Kidney tubule cell (primary cell): ENCODE measurements around the gene SLC38A5.
"Not testable (repeated sequence)": the region's sequence is repeated elsewhere in the genome, so short reads cannot be mapped to it uniquely, and the experiment has no call there.

Source experiments
- DNase-seq: peaks from one replicate; pipeline ENCODE4 v3.0.0-alpha.2; 2018; ENCODE audit warnings: low spot score

Gene SLC38A5

DNA sequence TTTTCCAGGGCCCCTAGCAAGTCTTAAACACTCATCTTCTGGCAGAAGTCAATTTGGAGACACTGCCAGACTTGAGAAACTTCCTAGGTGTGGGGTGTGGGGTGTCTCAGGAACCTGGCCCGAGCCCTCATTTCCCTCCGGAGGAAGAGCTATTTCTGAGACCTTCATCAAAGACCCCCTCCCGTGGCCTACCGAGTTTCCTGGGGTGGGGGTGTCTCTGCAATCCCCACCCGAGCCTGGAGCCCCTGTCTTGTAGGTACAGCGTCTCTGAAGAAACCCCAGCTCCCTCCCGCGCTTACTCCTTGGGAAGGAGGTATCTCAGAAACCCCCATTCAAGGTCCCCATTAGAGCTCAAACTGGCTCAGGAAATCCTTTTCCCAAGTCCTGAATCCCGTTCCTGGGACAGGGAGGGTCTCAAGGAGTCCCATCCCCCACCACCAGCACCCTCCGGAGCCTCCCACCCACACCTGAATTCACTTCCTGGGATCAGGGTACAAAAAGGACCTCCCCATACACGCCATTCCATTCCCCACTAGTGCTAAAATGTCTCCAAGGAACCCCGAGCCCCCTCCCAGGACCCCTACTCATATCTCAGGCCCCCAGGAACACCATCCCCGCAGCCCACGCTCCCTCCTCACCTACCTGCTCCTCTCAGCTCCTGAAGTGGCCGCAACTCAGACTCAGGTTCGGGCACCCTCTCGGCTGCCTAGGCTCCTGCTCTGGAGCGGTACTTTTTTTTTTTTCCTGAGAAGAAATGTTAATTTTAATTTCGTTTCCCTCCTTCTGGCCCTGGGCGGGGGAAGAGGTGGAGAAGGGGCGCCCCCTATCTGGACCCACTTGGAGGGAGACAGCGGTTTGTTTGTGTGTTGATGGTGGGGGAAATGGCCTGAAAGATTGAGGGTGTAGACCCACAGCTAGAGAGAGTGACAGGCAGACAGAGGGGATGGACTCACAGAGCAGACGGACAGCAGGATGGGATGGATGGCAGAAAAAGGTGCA lies 1.1 kb downstream of the SLC38A5 start:
- no peak for DNase-seq

DNA sequence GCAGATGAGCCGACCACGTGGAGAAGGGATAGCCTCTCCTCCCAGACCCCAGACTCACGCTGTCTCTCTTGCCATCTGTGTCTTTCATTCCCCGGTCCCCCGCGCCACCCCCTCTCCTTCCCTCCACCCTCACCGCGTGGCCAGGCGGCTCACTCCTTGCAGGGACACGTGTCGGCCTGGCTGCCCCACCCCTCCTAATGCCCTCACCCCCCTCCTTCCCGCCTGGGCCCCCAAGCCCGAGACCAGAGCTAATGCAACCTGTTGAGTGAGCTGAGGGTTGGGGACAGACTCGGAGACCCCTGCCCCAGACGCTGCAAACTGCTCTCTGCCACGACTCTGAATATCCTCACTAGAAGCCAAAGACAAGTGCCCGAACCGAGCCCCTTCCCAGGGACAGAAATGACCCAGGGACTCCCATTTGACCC lies 1.8 kb downstream of the SLC38A5 start:
- no peak for DNase-seq

DNA sequence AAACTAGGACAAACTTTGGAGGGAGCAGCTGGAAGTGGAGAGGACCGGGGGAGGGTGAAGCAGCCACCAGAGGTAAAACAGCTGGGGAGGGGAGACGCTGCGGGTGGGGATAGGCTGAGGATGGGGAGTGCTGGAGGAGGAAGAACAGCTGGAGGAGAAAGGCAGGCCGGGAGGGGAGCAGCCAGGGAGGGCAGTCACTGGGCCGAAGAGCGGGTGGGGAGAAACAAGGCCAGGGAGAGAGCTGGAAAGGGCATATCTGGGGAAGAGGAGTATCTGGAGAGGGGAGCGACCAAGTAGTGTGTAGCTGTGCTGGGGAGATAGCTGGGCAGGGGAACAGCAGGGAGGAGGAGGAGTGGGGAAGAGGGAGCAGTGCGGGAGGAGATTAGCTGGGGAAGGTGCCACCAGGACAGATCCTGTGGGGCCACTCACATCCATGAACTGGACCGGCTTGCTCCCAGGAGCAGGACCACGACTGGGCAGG lies 2.7 kb downstream of the SLC38A5 start:
- DNase-seq = no peak

DNA sequence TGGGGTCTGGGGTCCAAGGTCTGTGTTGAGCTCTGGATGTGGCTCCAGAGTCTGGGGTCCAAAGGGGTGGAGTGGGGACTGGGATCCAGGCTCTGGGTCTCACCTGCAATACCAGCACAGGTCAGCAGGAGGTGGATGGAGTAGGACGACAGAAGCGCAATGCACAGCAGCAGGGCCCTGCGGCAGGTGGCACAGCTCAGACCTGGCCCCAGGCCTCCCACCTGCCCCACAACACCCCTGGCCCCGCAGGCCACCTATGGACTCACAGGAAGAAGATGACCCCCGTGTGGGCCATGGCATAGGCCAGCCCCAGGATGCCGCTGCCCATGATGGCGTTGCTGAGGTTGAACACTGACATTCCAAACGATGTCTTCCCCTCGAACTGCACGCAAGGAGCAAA lies 3.4 kb downstream of the SLC38A5 start:
- DNase-seq = no peak

DNA sequence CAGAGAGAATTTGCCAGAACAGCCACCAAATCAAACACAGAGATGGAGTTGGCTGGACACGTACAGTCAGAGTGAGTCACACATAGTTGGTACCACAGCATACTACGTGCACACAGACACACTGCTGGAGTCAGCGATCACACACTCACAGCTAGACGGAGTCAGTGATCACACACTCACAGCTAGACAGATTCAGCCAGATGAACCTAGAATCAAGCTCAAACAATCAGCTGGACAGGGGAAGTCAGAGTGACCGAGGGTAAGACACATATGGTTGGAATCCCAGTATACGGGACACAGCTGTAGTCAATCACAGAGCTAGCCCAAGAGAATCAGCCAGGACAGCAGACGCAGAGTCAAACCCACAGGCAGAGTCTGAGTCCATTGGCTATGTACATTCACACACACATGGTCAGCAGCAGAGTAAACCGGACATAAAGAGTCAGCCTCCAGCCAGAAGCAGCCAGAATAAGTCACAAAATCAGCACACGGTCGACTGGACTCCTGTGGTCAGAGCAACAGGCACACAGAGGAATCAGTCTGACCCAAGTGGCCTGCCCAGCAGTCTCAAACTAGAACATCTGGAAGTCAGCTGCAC lies 4.6 kb downstream of the SLC38A5 start:
- DNase-seq = peak; percentile 77

DNA sequence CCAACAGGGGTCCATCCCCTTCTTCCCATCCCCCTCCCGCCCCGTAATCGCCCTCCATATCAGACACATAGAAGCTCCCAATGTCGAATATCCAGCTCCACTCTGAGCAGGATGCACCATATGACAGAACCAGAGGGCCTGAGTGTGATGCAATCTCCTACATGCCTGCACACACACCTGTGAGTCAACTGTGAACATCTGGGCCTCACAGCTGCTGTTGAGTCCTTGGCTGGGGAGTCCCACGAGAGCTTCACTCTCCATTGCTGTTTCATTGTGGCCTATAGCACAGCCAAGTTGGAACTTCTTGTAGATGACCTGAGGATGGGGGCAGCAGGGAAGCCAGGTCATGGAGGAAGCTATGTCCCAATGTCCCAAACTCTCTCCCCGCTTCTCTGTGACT lies 8.2 kb downstream of the SLC38A5 start:
- peak; percentile 10 for DNase-seq

DNA sequence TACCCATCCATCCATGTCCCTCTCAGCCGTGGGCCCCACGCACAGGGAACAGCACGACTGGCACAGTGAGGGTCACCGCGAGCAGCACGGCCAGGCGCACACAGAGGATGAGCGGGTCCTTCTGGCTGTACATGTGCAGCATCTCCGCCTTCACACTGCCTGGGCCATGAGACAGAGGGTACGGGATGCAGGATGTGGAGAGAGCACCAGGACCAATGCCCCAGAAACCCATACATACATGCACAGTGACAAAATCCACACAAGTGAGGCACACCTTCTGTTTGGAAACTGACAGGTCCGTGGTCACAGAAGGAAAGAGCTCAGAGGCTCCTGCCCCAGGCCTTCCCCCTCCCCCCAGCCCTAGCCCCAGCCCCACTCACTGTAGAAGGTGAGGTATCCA lies 9.5 kb downstream of the SLC38A5 start:
- DNase-seq = no peak

DNA sequence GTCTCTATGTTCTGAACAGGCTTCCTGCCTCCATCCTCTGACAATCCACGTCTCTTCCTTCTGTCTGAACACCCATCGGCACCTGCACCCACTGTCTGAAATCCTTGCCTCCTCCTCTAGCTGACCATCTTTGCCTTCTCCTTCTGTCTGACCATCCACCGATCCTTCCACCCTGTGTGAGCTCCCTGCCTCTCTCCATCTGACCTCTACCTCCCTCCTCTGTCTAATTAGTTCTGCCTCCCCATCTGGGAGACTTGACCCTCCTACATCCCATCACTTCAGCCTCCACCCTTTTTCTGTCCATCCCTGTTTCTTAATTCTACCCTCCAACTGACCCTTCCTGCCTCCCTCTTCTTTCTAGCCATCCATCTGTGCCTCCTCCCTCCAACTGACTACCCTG lies 10.0 kb downstream of the SLC38A5 start:
- no peak for DNase-seq

DNA sequence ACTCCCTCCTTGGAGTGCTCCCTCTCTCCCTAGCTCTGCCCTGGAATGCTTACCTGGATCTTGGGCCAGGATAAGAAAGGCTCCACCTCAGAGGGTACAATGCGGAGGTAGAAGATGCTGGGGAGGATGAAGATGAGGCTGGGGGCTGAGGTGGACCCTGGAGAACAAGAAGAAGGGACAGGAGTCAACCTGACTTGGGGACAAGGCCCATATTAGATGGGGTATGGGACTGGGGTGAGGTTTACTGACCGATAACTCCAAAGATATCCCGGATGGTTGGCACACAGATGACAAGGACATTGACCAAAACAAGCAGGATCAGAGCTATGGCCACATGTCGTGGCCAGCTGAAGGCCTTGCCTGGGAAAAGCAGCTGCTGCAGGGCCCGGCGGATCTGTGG lies 10.6 kb downstream of the SLC38A5 start:
- DNase-seq = no peak

DNA sequence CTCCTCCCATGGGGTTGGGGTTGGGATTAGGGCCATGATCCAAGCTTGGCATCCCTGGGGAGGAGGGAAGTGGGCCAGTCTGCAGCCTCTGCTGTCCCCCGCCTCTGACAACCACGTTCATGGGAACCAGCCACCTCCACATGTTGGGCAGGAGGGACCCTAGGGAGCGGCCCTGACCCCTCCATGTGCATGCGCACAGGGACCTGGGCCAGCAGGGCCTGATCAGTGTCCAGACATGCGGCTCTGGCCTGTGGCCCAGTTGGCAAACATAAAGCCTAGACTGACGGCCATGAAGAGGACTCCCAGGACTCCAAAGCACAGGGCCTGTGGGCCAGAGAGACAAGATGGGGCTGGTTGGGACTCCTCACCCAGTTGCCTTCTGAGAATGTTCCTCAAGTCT lies 11.3 kb downstream of the SLC38A5 start:
- DNase-seq = no peak

DNA sequence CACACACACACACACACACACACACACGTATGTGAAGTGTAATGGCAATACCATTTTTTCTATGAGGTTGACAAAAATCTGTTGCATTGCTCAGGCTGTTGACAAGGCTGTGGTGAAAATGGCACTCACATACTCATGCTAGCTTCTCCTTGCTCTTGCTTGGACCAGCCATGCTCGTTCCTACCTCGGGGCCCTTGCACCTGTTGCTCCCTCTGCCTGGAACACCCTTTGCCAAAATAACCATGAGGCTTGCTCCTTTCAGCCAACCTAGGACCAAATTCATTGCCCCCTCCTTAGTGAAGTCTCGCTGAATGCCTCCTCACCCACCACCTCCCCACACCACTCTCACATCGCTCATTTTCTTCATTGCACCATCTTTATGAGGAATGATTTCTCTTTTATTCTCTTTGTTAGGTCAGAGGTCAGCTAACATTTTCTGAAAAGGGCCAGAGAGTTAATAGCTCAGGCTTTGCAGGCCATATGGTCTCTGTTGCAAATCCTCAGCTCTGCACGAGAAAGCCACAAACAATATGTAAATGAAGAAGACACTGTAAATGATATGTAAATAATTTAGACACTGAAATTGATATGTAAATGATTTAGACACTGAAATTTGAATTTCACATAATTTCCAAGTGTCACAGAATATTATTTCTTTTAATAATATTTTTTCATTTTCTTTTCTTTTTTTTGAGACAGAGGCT lies 13.3 kb downstream of the SLC38A5 start:
- DNase-seq = no peak

DNA sequence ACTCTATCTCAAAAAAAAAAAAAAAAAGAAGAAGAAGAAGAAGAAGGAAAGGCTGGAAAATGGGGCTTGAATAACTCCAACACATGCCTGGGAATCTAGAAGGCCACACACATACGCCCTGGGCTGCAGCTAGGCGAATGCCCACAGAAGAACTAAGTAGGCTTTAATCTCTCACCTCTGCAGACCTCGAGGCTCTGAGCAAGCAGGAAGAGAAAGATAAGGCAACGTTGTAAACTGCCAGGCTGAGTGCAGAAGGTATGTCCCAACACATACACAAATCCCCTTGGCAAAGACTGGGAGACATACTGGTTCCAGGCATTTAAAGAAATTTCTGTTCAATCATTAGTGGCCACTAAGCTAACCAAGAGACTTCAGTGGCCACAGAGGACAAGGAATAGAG lies 18.4 kb downstream of the SLC38A5 start:
- DNase-seq = no peak

DNA sequence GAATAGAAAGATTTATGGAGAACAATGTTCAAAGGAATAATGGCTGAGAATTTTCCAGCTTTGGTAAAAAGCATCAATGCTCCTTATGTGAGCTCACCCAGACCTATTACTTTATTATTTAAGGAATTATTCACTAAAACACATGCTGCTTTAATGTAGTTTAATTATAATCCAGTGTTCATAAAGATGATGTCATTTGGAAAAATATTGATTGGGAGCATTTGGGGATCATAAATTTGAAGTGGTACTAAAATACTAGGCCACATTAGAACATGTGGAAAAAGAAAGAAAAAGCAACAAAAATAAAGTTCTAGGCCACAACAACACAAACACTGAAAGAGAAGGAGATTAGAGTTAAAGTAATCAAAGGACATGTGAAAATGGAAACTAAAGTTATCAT lies 20.0 kb downstream of the SLC38A5 start:
- no peak for DNase-seq

DNA sequence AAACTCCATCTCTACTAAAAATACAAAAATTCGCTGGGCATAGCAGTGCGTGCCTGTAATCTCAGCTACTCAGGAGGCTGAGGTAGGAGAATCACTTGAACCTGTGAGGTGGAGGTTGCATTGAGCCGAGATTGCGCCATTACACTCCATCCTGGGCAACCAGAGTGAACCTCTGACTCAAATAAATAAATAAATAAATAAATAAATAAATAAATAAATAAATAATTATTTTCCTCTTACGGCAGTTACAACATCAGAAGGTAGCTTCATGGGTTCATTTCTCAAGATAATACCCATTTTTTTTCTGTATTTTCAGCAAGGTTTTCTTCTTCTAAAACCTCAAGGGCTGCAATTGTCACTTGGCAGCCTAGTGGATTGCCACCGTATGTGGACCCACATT lies 22.9 kb downstream of the SLC38A5 start:
- not testable (repeated sequence) for DNase-seq

DNA sequence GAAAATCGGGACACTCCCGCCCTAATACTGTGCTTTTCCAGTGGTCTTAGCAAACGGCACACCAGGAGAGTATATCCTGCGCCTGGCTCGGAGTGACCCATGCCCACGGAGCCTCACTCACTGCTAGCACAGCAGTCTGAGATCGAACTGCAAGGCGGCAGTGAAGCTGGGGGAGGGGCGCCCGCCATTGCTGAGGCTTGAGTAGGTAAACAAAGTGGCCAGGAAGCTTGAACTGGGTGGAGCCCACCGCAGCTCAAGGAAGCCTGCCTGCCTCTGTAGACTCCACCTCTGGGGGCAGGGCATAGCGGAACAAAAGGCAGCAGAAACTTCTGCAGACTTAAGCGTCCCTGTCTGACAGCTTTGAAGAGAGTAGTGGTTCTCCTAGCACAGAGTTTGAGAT lies 36.3 kb downstream of the SLC38A5 start:
- DNase-seq = not testable (repeated sequence)

DNA sequence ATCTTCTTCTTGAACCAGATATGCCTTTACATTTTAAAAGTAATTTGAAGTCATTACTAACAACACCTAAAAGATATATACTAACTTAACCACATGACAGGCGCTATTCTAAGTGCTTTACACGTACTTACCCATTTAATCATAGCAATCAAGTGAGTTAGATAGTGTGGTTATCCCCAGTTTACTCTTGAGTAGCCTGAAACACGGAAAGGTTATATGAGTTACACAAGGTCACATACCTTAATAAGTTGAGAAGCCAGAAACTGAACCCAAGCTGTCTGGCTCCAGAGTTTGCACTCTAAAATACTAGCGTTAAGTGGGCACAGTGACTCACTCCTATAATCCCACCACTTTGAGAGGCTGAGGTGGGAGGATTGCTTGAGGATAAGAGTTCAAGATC lies 39.9 kb downstream of the SLC38A5 start:
- DNase-seq = not testable (repeated sequence)

DNA sequence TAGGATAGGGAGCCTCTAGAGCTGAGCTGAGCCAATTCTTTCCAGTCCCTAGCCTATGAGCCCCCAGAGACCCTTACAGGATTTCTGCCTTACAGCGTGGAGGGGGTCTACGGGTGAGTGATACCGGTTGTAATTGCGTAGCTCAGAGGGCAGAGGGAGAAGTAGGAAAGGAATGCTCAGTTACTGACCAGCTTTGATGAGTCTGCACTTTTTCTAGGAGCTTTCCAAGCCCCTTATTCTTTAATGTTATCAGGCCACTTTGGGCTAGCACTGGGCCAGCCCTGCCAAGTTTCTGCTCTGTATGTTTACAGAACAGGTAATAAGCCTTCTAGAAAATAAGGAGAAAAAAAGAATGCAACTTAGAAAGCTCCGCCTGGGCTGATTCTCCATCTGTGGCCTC lies 40.5 kb downstream of the SLC38A5 start:
- DNase-seq = not testable (repeated sequence)

DNA sequence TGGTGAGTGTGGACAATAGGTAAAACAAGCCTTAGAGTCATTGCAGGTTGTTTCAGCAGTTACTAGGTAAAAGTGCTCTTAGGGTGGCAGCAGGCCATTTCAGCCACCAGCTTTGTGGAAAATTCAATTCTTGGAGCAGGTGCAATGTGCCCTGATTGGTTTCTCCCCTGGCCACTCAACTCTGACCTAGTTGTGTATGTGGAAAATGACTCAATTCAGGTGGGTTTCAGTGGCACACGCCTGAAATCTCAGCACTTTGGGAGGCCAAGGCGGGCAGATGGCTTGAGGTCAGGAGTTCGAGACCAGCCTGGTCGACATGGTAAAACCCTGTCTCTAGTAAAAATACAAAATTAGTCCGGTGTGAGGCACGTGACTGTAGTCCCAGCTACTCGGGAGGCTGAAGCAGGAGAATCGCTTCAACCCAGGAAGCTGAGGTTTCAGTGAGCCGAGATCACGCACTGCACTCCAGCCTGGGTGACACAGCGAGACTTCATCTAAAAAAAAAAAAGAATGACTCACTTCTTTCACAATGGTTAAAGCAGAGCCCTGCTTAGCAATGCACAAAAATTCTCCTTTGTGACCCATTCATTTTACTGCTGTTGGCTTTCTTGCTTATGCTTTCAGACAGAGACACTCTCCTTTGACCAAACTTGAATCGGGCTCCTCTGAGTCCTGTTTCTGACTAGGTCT lies 42.9 kb downstream of the SLC38A5 start:
- DNase-seq = not testable (repeated sequence)

DNA sequence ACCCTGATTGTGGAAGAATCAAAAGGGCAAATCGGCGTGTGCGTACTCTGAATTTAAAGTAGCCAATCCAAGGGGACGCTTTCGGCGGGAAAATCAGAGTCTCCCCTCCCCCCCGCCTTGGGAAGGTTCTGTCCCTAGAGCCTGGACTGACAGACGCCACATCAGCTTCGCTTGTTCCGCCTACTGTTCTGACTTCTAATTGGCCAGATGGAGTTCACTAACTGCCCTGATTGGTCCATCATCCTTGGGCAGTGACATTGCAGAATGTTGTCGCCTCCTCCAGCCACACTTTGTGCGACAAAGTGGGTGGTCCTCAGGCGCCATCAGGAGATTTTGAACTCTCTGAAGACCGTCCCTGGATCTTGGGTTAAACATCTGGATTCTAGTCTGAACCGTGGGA lies 58.2 kb downstream of the SLC38A5 start, which contains the start of gene SSX4B:
Gene SSX4B (minus strand): TSS at position 101 of the 400 bp plus-strand sequence. CDS start 588 bp downstream, outside the sequence.
- not testable (repeated sequence) for DNase-seq
